A549 (cell line): Measurements from ENCODE around the gene KRT33B. TPM values are rescaled to one million over a fixed set of nuclear protein-coding genes. Genes with fewer than 3 reads are reported as not detected.

Experiments
- ATAC-seq, 2 experiments: fragments of 200-7000 bp in 1 of 2; fragments of >200 bp in 1 of 2; cut with Nextera tagmentation in 1 of 2; cut with Tn5 transposase in 1 of 2; 3 replicates each; pipeline versions ENCODE4 v1.8.0 to v1.9.1; 2018 to 2020; ENCODE audit warnings: mild to moderate bottlenecking in 1 of 2, moderate library complexity in 1 of 2
- CTCF ChIA-PET: fragments of 300-600 bp; sonication (Branson Sonifier 250); formaldehyde crosslinking; extraction: SDS; loops from one replicate; lab custom pipeline; 2021; ENCODE audit warnings: antibody characterized with exemption, inconsistent platforms; lab: Yijun Ruan, JAX
- POLR2A ChIA-PET: fragments of 350-600 bp; formaldehyde crosslinking; extraction: SDS; loops from one replicate; lab custom pipeline; 2021; ENCODE audit warnings: antibody characterized with exemption, inconsistent platforms; lab: Yijun Ruan, JAX
- DNase-seq, 2 experiments: peaks; one replicate each; pipeline versions ENCODE4 v3.0.0 to v3.0.0-alpha.2; 2011 to 2016; ENCODE audit warnings: low read depth in 1 of 2, low spot score in 1 of 2
- FAIRE-seq: peaks from 2 replicates; lab custom pipeline; 2011; peaks lifted over from hg19 to GRCh38; lab: Jason Lieb, UNC
- H3K27ac ChIP-seq, 2 experiments: fragments of >200 bp; sonication (Bioruptor Twin); formaldehyde crosslinking; 3 replicates each; pipeline ENCODE4 v1.5.1; 2016 to 2017
- H3K4me1 ChIP-seq: fragments of >200 bp; sonication (Bioruptor Twin); formaldehyde crosslinking; 3 replicates; pipeline ENCODE4 v1.6.1; 2016
- H3K4me2 ChIP-seq: fragments of >200 bp; sonication (Bioruptor Twin); formaldehyde crosslinking; 3 replicates; pipeline ENCODE4 v1.6.1; 2016
- H3K4me3 ChIP-seq: fragments of >200 bp; sonication (Bioruptor Twin); formaldehyde crosslinking; 3 replicates; pipeline ENCODE4 v1.5.1; 2016
- H3K9me3 ChIP-seq: fragments of >200 bp; sonication (Bioruptor Twin); formaldehyde crosslinking; 3 replicates; pipeline ENCODE4 v1.6.1; 2016
- ATOH8 ChIP-seq: fragments of 250-450 bp; sonication (Bioruptor Pico); IDR thresholded peaks from 2 replicates; pipeline ENCODE4 v1.5.0; 2020; ENCODE audit warnings: low read depth, mild to moderate bottlenecking, moderate library complexity
- BCL3 ChIP-seq: fragments of >200 bp; sonication (Bioruptor Twin); formaldehyde crosslinking; IDR thresholded peaks from 3 replicates; pipeline ENCODE4 v1.6.1; 2016
- CBX8 ChIP-seq: fragments of 200-600 bp; sonication (generic); IDR thresholded peaks from 2 replicates; pipeline ENCODE4 v1.6.1; 2016
- CEBPB ChIP-seq, 2 experiments: fragments of >200 bp in 1 of 2; sonication (Bioruptor Twin) in 1 of 2; formaldehyde crosslinking in 1 of 2; IDR thresholded peaks; 2 replicates each; pipeline ENCODE4 v1.6.1; 2012 to 2016
- ELK1 ChIP-seq: fragments of 150-350 bp; IDR thresholded peaks from 2 replicates; pipeline ENCODE4 v1.6.1; 2014; ENCODE audit warnings: low read depth, mild to moderate bottlenecking, low read length
- FOXS1 ChIP-seq: fragments of 250-450 bp; sonication (Bioruptor Pico); IDR thresholded peaks from 2 replicates; pipeline ENCODE4 v1.5.0; 2020; ENCODE audit warnings: mild to moderate bottlenecking, moderate library complexity
- HDAC2 ChIP-seq: fragments of 200-600 bp; sonication (generic); IDR thresholded peaks from 2 replicates; pipeline ENCODE4 v1.6.1; 2016
- HES2 ChIP-seq: fragments of >200 bp; sonication (Bioruptor Twin); formaldehyde crosslinking; IDR thresholded peaks from 2 replicates; pipeline ENCODE4 v1.6.1; 2016
- HEYL ChIP-seq: fragments of 250-450 bp; sonication (Bioruptor Pico); IDR thresholded peaks from 2 replicates; pipeline ENCODE4 v1.8.0; 2021; ENCODE audit warnings: mild to moderate bottlenecking, moderate library complexity
- HOXB13 ChIP-seq: fragments of 250-450 bp; sonication (Bioruptor Pico); IDR thresholded peaks from 2 replicates; pipeline ENCODE4 v1.5.0; 2020; ENCODE audit warnings: low read depth, mild to moderate bottlenecking, moderate library complexity
- JUNB ChIP-seq: fragments of >200 bp; sonication (Bioruptor Twin); formaldehyde crosslinking; IDR thresholded peaks from 2 replicates; pipeline ENCODE4 v1.6.1; 2016
- KDM1A ChIP-seq: fragments of 200-600 bp; sonication (generic); IDR thresholded peaks from 2 replicates; pipeline ENCODE4 v1.6.1; 2016; ENCODE audit warnings: low read depth, mild to moderate bottlenecking
- MAZ ChIP-seq: fragments of 150-350 bp; IDR thresholded peaks from 2 replicates; pipeline ENCODE4 v1.6.1; 2014; ENCODE audit warnings: antibody characterized with exemption, low read depth, low read length, borderline replicate concordance
- MYC ChIP-seq: IDR thresholded peaks from 2 replicates; pipeline ENCODE4 v1.6.1; 2012; ENCODE audit warnings: mild to moderate bottlenecking, inconsistent platforms, low read length, improper control_type of control experiment, borderline replicate concordance
- NFE2L2 ChIP-seq: fragments of 150-350 bp; conservative IDR thresholded peaks from 2 replicates; pipeline ENCODE4 v1.6.1; 2014; ENCODE audit warnings: low read length
- NPAS2 ChIP-seq: fragments of 250-450 bp; sonication (Bioruptor Pico); IDR thresholded peaks from 2 replicates; pipeline ENCODE4 v1.8.0; 2022; ENCODE audit warnings: mild to moderate bottlenecking, moderate library complexity, borderline replicate concordance
- NR3C1 ChIP-seq: fragments of >200 bp; sonication (Bioruptor Twin); formaldehyde crosslinking; IDR thresholded peaks from 3 replicates; pipeline ENCODE4 v1.6.1; 2017
- PBX3 ChIP-seq: IDR thresholded peaks from 2 replicates; pipeline ENCODE4 v1.6.1; 2012
- RFX5 ChIP-seq: fragments of 450-650 bp; IDR thresholded peaks from 2 replicates; pipeline ENCODE4 v1.7.1; 2014; ENCODE audit warnings: antibody characterized with exemption, mild to moderate bottlenecking, moderate library complexity
- USF2 ChIP-seq: fragments of 450-650 bp; IDR thresholded peaks from 2 replicates; pipeline ENCODE4 v1.6.1; 2014; ENCODE audit warnings: antibody characterized with exemption
- ZC3H11A ChIP-seq: fragments of 450-650 bp; IDR thresholded peaks from 2 replicates; pipeline ENCODE4 v1.6.1; 2014; ENCODE audit warnings: antibody characterized with exemption, mild to moderate bottlenecking
- WGBS: methylation state at CpG from one replicate; pipeline ENCODE4 v1.1.6; 2017; ENCODE audit errors: missing lambda C conversion rate; 5-methylcytosine and 5-hydroxymethylcytosine counted together
- polyA plus RNA-seq, 4 experiments: library from polyadenylated mRNA; depleted of rRNA in 3 of 4; stranded (reverse); fragments of >200 nt; fragmentation: RNase III in 1 of 4; extraction: RNeasy Plus Mini Kit Qiagen cat#74134 plus additional on column Dnase treatment in 1 of 4; gene quantifications; 2 replicates in 3 of 4; 3 replicates in 1 of 4; pipeline ENCODE4 v1.2.3, GENCODE V29; 2011 to 2017

KRT33B gene
- polyA plus RNA-seq, 2 of the 4 experiments (the other 2 are of a cell fraction) = 0.05 TPM; not detected in 1

GRCh38 chr17:41333098-41333497 is 36.5 kb downstream of the KRT33B start:
- FAIRE-seq (no peak), DNase-seq (no peak), ATAC-seq (no peak)
- POLR2A ChIA-PET = no interaction called here
- Histone ChIP-seq H3K9me3 (no peaks in the 10 kb centered on the region), H3K4me3 (no peak overlapping the region), H3K4me1 (no peaks in the 10 kb centered on the region), H3K4me2 (no peak overlapping the region), H3K27ac (no peak overlapping the region)
- 87% methylated on average over 5 of the region's 5 CpGs for WGBS
- CTCF ChIA-PET = interaction anchor here (1.5 to 5.5 kb wide), 7 partner anchors 11 to 476 kb away, joined by 4 to 35 read pairs (median 16); no protein-coding TSS in a partner anchor
- TF ChIP-seq FOXS1 (CRISPR knock-in tag) = no peak
- no peak for TF ChIP-seq RFX5
- no peak for TF ChIP-seq NPAS2
- no peak for TF ChIP-seq MYC
- TF ChIP-seq ATOH8 (CRISPR knock-in tag) = no peak
- TF ChIP-seq HDAC2 = no peak
- no peak for TF ChIP-seq NR3C1
- no peak for TF ChIP-seq PBX3
- no peak for TF ChIP-seq ZC3H11A
- TF ChIP-seq CBX8 = no peak
- no peak for TF ChIP-seq BCL3
- TF ChIP-seq HES2 = no peak
- TF ChIP-seq, all 56 proteins: peak for 0

- ChIA-PET CTCF (interaction anchor here (0.9 to 5.5 kb wide), 9 partner anchors 10 to 475 kb away, joined by 3 to 40 read pairs (median 16); no protein-coding TSS in a partner anchor), POLR2A (no interaction called here)
- FAIRE-seq (no peak), ATAC-seq (no peak), DNase-seq (no peak)
- no peak overlapping the region for H3K4me2 ChIP-seq
- H3K27ac ChIP-seq = no peak overlapping the region
- H3K4me3 ChIP-seq = no peak overlapping the region
- TF ChIP-seq KDM1A (no peak), BCL3 (no peak), HES2 (no peak), CEBPB (IDR thresholded peaks at IDR 0.05) (no peak), USF2 (no peak), MAZ (no peak), JUNB (no peak), NFE2L2 (no peak), ELK1 (no peak), HDAC2 (no peak), HEYL (CRISPR knock-in tag) (no peak), HOXB13 (no peak)
- H3K4me1 ChIP-seq = no peaks in the 10 kb centered on the region
- no peaks in the 10 kb centered on the region for H3K9me3 ChIP-seq
- 55% methylated on average over 2 of the region's 2 CpGs for WGBS
Observed at GRCh38 chr17:41332239-41332638, 37.4 kb downstream of the KRT33B start.
